B cell (primary cell): ENCODE results near the gene CNNM4.

Experiments used
- CTCF ChIP-seq: fragments of 200-600 bp; IDR thresholded peaks from one replicate; pipeline ENCODE4 v1.8.0; 2022; ENCODE audit warnings: antibody characterized with exemption, mild to moderate bottlenecking
- EZH2 ChIP-seq: IDR thresholded peaks from 2 replicates; pipeline ENCODE4 v1.6.1; 2012; ENCODE audit warnings: borderline replicate concordance, low read depth, mild to moderate bottlenecking, moderate library complexity, low read length; ENCODE audit not compliant: insufficient read depth, poor library complexity, severe bottlenecking

- TF ChIP-seq CTCF (no peak), EZH2 (no peak)
Observed at GRCh38 chr2:96715658-96716057, 45.0 kb upstream of the CNNM4 start.
